GM12801 (cell line): ENCODE results near the gene LRRC8E.

Source experiments
- CTCF ChIP-seq: IDR thresholded peaks from one replicate; pipeline ENCODE4 v1.5.1; 2011; ENCODE audit warnings: control low read depth; ENCODE audit not compliant: insufficient read length; ENCODE audit errors: extremely low read depth

The LRRC8E gene

GRCh38 chr19:7930765-7931164, 42.5 kb downstream of the LRRC8E start:
- TF ChIP-seq CTCF, result no peak

- no peak for TF ChIP-seq CTCF
These were observed 43.1 kb downstream of the LRRC8E start for GRCh38 chr19:7931221-7932061.

GRCh38 chr19:7932276-7932929, 44.1 kb downstream of the LRRC8E start:
- no peak for TF ChIP-seq CTCF

- TF ChIP-seq CTCF, result no peak
These were observed 44.6 kb downstream of the LRRC8E start for GRCh38 chr19:7932930-7933300.

GRCh38 chr19:7933411-7933810, 45.1 kb downstream of the LRRC8E start:
- TF ChIP-seq CTCF, result no peak

GRCh38 chr19:7933828-7934725, 45.8 kb downstream of the LRRC8E start:
- no peak for TF ChIP-seq CTCF

GRCh38 chr19:7934766-7935165, 46.5 kb downstream of the LRRC8E start:
- no peak for TF ChIP-seq CTCF
